GM13977 (cell line): ENCODE results near the gene FRG2.
"Not testable (repeated sequence)": the region's sequence is repeated elsewhere in the genome, so short reads cannot be mapped to it uniquely, and the experiment has no call there.

Experiments used
- DNase-seq: peaks from one replicate; pipeline ENCODE4 v3.0.0; 2012; ENCODE audit warnings: low spot score
- in situ Hi-C: fragments of 300-500 bp; cut with MboI; formaldehyde crosslinking; loops from one replicate; pipeline ENCODE4 v1.12.0; 2022; ENCODE audit warnings: low sequenced_read_pairs, low pct_unique_long_range_greater_than_20kb, mixed read lengths, inconsistent platforms; ENCODE audit not compliant: unreplicated experiment
- TF ChIP-seq, protein P1 (sequence below): IDR thresholded peaks from 2 replicates; pipeline ENCODE4 v1.5.1; 2012; ENCODE audit warnings: mild to moderate bottlenecking, control low read depth; ENCODE audit not compliant: insufficient read depth; ENCODE audit errors: extremely low read depth, missing control alignments

FRG2 gene

DNA sequence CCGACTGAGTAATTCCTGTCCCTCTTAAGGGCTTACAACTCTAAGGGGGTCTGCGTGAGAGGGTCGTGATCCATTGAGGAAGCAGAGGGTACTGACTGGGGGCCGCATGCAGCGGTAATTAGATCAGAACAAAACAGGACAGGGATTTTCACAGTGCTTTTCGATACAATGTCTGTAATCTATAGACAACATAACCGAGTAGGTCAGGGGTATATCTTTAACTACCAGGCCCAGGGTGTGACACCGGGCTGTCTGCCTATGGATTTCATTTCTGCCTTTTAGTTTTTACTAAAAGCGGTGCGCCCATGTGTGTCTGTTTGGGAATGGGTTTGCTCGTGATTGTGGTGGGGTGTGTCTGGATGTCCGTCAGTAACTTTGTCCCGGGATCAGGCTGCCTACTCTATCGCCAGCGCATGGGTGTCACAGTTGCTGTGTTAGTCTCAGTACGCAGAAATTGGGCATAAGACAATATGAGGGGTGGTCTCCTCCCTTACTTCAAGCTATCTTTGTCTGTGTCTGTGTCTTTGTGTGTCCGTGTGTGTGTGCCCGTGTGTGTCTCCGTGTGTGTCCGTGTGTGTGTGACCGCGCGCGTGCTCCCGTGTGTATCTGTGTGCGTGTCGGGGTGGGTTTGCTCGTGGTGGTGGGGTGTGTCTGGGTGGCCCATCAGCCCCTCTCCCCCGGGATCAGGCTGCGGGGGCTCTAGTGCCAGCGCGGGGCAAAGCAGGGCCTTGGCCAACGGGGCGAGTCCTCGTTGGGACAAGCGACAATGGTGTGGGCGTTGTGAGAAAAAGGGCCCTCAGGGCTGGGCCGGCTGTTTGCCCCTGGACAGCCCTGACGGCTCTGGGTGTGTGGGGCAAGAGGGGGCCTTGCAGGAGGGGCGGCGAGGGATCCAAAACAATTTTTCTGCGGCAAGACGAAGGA lies 10.4 kb downstream of the FRG2 start:
- DNase-seq = peak; percentile 26
- TF ChIP-seq, protein P1, sequence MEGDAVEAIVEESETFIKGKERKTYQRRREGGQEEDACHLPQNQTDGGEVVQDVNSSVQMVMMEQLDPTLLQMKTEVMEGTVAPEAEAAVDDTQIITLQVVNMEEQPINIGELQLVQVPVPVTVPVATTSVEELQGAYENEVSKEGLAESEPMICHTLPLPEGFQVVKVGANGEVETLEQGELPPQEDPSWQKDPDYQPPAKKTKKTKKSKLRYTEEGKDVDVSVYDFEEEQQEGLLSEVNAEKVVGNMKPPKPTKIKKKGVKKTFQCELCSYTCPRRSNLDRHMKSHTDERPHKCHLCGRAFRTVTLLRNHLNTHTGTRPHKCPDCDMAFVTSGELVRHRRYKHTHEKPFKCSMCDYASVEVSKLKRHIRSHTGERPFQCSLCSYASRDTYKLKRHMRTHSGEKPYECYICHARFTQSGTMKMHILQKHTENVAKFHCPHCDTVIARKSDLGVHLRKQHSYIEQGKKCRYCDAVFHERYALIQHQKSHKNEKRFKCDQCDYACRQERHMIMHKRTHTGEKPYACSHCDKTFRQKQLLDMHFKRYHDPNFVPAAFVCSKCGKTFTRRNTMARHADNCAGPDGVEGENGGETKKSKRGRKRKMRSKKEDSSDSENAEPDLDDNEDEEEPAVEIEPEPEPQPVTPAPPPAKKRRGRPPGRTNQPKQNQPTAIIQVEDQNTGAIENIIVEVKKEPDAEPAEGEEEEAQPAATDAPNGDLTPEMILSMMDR = no peak
- in situ Hi-C loops = no loop called here

DNA sequence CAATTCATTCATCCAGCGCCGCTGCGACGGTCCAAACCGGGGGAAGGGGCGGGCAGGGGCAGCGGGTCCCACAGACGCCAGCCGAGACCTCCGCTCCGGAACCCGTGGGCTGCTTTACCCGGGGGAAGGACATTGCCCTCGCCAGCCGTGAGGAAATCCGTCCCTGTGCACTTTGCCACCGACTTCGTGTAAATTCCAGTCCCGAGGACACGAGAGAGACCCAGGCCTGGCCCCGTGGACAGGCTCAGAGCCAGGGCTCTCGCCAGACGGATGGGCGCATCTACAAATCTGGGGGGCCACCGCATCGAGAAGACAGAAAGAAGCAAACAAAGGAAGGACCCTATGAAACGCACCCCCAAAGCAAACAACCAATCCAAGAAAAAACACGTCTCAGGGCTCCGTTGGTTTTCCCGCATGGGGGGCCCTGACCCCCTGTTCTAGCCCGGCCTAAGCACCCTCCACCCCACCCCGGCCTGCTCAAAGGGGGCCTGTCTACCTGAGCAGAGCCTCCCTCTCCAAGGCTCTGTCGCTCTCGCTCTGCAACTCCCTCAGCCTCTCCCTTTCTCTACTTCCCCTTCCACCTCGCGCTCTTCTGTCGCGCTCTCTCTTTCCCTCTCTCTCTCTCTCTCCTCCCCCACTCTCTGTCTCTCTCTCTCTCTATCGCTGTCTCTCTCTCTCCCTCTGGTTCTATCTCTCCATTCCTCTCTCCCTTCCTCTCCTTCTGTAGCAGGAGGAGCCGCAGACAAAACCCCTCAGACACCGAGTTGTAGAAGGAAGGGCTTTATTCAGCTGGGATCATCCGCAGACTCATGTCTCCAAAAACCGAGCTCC lies 11.3 kb downstream of the FRG2 start:
- TF ChIP-seq, protein P1 = no peak
- in situ Hi-C loops = no loop called here

DNA sequence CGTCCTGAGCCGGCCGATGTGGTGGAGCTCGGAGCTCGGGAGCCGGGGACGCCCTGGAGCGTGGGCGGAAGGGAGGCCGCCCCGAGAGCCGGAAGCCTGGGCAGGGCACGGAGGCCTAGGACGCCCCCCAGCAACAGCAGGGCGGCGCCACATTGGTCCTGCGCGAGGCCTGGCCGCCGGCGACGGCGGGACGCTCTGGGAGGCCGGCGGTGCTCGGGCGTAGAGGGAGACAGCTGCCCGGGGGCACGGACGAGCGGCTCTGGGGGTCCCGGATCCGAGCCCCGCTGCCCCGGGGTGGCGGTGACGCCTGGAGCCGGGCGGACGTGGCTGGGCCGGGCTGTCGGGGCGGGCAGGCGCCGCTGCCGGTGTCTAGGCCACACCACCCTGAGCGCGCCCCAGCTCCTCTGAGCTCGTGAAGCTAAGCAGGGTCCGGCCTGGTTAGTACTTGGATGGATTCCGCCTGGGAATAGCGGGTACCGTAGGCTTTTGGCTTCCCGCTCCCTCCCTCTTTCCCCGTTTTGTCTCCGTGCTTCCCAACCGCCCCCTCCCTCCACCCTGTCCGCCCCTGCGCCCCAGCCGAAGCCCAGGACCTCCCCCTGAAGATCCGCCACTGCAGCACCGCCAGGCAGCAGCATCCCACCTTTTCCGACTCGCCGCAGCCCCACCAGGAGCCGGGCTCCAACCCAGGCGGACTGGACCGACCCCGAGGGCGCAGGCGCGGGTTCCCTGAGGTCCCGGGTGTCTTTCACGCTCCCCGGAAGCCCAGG lies 12.1 kb downstream of the FRG2 start:
- TF ChIP-seq, protein P1 = no peak
- DNase-seq = peak; percentile 51
- in situ Hi-C loops = no loop called here

More for the DNA sequence above, 11.3 kb downstream of the FRG2 start:
- peak; percentile 11 for DNase-seq

DNA sequence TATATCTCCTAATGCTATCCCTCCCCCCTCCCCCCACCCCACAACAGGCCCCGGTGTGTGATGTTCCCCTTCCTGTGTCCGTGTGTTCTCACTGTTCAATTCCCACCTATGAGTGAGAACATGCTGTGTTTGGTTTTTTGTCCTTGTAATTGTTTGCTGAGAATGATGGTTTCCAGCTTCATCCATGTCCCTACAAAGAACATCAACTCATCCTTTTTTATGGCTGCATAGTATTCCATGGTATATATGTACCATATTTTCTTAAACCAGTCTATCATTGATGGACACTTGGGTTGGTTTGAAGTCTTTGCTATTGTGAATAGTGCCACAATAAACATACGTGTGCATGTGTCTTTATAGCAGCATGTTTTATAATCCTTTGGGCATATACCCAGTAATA lies 37.1 kb downstream of the FRG2 start:
- in situ Hi-C loops, DNase-seq: not testable (repeated sequence)

DNA sequence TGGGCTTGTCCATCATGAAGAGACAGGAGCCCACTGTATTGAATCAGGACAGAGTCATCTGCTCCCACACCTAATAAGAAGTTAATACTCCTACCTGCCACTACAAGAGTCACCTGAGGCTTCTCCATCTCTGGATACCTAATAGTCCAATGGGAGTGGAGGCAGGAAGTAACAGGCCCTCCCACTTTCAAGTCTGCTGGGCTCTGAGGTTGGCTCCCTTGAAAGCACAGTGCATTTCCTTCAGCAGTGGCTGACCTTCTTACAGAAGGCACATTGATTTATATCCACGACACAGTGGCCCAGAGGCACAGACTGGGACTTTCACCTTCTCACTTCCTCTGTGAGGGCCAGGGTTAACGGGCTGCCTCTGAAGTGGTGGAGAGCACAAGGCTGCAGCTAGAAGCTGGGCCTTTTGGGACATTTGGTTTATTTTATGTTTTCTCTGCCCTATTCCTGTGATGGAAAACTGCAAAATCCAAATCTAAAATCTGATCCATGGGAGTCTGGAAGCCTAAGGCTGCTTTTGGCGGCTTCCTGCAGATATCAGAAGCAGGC lies 38.1 kb downstream of the FRG2 start:
- TF ChIP-seq, protein P1 = no peak
- in situ Hi-C loops = no loop called here
- DNase-seq = no peak

DNA sequence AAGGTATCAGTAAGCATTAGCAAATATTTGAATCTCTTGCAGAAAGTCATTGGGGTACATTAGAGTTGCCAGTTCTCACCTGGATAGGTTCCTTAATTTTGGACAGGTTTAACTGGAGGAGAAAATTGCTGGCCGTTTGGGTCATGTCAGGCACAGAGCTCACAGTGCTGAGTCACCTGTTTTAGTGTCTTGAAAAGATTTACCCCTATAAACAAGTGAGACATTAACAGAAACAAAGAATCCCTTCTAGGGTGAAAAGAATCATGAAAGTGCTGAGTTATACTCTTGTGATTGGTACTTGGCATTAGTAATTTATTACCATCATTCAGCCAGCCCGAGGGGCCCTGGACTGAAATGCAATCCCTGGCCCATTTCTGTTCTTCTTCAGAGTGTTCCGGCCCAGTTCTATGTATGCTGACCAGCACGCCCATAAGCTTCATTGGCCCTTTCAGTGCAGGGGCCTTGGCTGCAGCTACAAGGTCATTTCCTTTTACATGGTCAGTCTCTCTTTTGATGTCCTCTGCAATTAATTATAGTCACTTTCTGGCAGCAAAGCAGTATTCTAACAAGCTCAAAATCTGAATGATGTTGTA lies 41.3 kb downstream of the FRG2 start:
- in situ Hi-C loops, DNase-seq: not testable (repeated sequence)

DNA sequence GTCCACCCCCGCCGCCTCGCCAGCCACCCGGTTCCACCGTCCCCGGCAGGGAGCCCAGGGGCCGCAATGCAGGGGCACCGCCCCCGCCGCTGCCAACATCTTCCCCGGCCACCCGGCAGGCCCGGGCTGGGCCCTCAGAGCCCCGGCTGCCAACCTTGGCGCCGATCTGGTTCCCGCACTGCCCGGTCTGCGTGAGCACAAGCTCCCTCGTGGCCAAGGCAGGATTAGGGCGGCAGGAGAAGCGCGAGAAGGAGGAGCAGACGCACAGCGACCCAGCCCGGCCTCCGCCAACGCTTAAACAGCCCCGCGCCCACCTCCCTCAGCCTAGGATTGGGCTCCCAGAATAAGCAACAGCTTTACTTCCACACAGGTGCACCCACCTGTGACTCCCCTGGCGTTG lies 42.4 kb downstream of the FRG2 start:
- in situ Hi-C loops, DNase-seq: not testable (repeated sequence)

DNA sequence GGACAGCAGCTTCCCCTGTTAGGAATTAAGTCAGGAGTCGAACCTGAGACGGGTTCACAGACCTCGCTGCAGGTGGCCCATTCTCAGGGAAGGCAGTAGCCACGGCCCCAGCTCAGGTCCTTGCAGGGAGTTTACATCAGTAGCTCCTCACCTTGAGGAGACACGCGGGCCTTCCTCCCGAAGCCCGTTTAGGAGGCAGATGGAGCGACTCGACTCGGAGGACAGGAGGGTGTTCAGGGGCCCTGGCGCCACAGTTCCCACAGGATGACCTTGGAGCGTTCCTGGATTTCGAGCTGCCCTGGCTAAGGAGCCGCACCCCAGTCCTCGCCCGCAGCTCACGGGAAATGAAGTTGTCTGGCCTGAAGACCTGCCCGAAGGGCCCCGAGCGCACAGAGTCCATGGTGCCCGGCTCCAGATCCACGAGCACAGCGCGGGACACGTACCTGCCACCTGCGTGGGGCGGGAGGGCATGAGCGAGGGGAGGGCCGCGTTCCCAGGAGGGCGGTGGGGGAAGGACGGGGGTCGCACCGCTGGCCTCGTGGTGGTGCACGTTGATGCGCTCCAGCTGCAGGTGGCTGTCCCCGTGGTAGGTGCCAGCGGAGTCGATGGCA lies 43.0 kb downstream of the FRG2 start:
- DNase-seq, in situ Hi-C loops: not testable (repeated sequence)
